Thymus (tissue), 11 donors: ENCODE data around the gene MROH2B. TPM values are rescaled to one million over a fixed set of nuclear protein-coding genes. Genes with fewer than 3 reads are reported as not detected.

ENCODE experiments used
- DNase-seq, 9 donors: peaks; one replicate each; pipeline ENCODE4 v3.0.0-alpha.2; 2013; ENCODE audit warnings: low spot score in 9 of 9, low read depth in 6 of 9, missing footprints in 1 of 9
- H3K27ac ChIP-seq, 2 donors: one replicate each; pipeline ENCODE4 v1.5.1; 2013; ENCODE audit warnings: control low read depth in 1 of 2, low read depth in 1 of 2, low read length in 1 of 2, mild to moderate bottlenecking in 1 of 2, moderate library complexity in 1 of 2
- H3K27me3 ChIP-seq, 2 donors: one replicate each; pipeline ENCODE4 v1.5.1; 2013; ENCODE audit warnings: low read length in 1 of 2; ENCODE audit not compliant: control insufficient read depth in 2 of 2, insufficient read depth in 1 of 2
- H3K36me3 ChIP-seq, 2 donors: one replicate each; pipeline ENCODE4 v1.5.1; 2013; ENCODE audit warnings: low read length in 1 of 2, mild to moderate bottlenecking in 1 of 2, moderate library complexity in 1 of 2; ENCODE audit not compliant: control insufficient read depth in 2 of 2, insufficient read depth in 2 of 2
- H3K4me1 ChIP-seq, 2 donors: one replicate each; pipeline ENCODE4 v1.5.1; 2013; ENCODE audit warnings: low read length in 2 of 2; ENCODE audit not compliant: control insufficient read depth in 2 of 2, insufficient read depth in 2 of 2
- H3K4me3 ChIP-seq, 2 donors: one replicate each; pipeline ENCODE4 v1.5.1; 2013; ENCODE audit warnings: low read length in 2 of 2, control low read depth in 1 of 2, mild to moderate bottlenecking in 1 of 2
- H3K9me3 ChIP-seq, 2 donors: one replicate each; pipeline ENCODE4 v1.5.1; 2013; ENCODE audit warnings: low read length in 1 of 2, mild to moderate bottlenecking in 1 of 2; ENCODE audit not compliant: control insufficient read depth in 2 of 2, insufficient read depth in 1 of 2
- WGBS: extraction: QIAGEN DNeasy Blood & Tissue Kit; methylation state at CpG from one replicate; pipeline ENCODE4 v1.1.7; 2013; 5-methylcytosine and 5-hydroxymethylcytosine counted together
- polyA plus RNA-seq: library from polyadenylated mRNA; stranded (reverse); fragments of 200-250 nt; gene quantifications from one replicate; pipeline ENCODE4 v1.2.3, GENCODE V29; 2013
- total RNA-seq: library from RNA; stranded (reverse); fragments of 120-200 nt; gene quantifications from one replicate; pipeline ENCODE4 v1.2.4, GENCODE V29; 2013
- donor health status: healthy.

MROH2B gene
- total and polyA plus RNA-seq, 2 donors: 0.05 to 0.09 TPM

DNA sequence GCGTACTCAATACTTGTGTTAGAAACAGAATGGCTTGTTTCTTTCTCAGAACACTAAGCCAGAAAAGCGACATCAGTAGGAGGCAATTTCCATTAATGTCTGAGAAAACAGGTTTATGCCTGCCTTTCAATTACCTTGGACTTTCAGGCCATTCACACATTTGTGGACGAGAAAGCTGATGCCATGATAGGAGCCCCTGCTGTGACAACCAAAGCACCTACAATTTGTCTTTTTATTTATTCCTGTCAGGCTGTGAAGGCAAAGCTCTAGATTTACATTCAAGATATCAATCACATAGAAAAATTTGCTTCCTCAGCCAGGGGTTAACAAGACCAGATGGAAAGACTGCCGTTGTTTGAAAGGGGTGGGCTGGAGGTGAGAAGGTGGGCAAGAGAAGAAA is 85.6 kb downstream of the MROH2B start:
- Histone ChIP-seq H3K9me3 (no peaks in the 10 kb centered on the region), H3K36me3 (no peaks in the 10 kb centered on the region), H3K27me3 (no peaks in the 10 kb centered on the region), H3K4me1 (no peaks in the 10 kb centered on the region), H3K4me3 (no peak overlapping the region), H3K27ac (no peak overlapping the region)
- no peak for DNase-seq
- 51% methylated on average over 4 of the region's 4 CpGs for WGBS

DNA sequence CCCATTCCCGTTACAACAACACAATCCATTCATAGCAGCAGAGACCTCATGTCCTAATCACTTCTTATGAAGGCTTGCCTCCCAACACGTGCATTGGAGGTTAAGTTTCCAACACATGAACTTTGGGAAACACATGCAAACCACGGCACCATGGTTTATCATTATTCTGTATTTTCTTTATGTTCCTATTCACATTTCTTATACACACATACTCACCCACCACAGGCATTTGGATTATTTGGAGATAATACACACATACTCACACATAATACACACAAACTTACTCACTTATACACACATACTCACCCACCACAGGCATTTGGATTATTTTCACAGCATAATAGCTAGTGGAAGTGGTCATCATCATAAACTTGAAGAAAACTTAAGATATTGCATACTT is 86.3 kb downstream of the MROH2B start:
- no peak for DNase-seq
- Histone ChIP-seq H3K27me3 (no peaks in the 10 kb centered on the region), H3K36me3 (no peaks in the 10 kb centered on the region), H3K4me1 (no peaks in the 10 kb centered on the region), H3K27ac (no peak overlapping the region), H3K9me3 (no peaks in the 10 kb centered on the region), H3K4me3 (no peak overlapping the region)
- WGBS: 94% methylated on average over 3 of the region's 3 CpGs

DNA sequence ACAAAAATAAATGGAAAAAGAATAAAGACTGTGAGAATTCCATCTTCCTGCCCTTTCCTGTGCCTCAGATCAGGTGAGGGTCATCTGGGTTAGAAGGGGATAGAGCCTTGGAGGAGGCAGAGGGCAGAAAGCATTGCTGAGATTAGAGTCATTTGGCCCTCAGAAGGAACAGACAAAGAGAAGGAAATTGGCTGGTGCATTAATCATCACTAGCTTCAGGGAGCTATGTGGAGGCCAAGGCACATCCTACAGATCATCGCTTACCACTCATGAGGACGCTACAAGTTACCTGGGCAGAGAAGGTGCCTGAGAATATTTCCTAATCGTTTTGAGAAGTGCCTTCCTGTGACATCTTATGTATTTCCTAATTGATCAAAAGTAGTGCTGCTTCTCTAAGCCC is 87.4 kb downstream of the MROH2B start:
- no peaks in the 10 kb centered on the region for H3K36me3 ChIP-seq
- H3K27ac ChIP-seq: no peak overlapping the region
- DNase-seq: no peak
- WGBS: 88% methylated on average over 3 of the region's 3 CpGs
- H3K9me3 ChIP-seq: no peaks in the 10 kb centered on the region
- no peaks in the 10 kb centered on the region for H3K27me3 ChIP-seq
- no peak overlapping the region for H3K4me3 ChIP-seq
- H3K4me1 ChIP-seq: no peaks in the 10 kb centered on the region

DNA sequence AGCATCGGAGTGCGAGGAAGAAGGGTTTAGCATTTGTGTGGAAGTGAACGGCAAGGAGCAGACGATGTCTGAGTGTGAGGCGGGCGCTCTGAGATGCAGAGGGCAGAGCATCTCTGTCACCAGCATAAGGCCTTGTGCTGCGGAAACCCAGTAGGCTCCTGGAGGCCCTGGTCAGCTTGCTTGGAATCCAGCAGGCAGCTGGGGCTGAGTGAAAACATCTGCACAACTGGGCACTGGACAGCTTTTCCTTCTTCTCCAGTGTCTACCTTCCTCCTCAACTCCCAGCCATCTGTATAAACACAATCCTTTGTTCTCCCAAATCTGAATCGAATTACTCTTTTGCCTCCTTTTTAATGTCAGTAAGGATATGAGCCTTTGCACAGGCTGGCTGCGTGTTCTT is 89.7 kb downstream of the MROH2B start:
- Histone ChIP-seq H3K4me3 (no peak overlapping the region), H3K27me3 (no peaks in the 10 kb centered on the region), H3K4me1 (no peaks in the 10 kb centered on the region), H3K36me3 (no peaks in the 10 kb centered on the region), H3K9me3 (no peaks in the 10 kb centered on the region), H3K27ac (no peak overlapping the region)
- WGBS: 94% methylated on average over 9 of the region's 9 CpGs
- no peak for DNase-seq

DNA sequence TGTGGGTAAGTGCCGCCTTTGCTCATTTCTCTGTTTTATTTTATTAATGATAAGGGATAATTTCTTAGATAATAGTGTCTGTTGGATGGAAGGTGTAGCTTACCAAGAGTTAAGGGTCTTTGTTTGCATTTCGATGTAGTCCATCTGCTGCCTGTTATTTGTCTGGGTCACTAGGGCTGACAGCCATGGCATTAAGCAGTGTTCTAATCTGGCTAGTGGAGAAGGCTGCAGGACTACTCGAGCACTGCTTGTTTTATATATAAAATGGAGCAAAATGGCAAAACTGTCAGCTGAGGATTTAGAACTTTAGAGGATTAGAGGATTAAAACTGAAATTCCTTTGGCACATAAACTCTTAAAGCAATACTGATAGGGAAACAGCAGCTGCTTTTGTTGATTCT is 94.3 kb downstream of the MROH2B start:
- Histone ChIP-seq H3K4me1 (no peaks in the 10 kb centered on the region), H3K4me3 (no peak overlapping the region), H3K27ac (no peak overlapping the region), H3K9me3 (no peaks in the 10 kb centered on the region), H3K27me3 (no peaks in the 10 kb centered on the region), H3K36me3 (no peaks in the 10 kb centered on the region)
- DNase-seq: no peak
- 81% methylated on average over 3 of the region's 3 CpGs for WGBS

DNA sequence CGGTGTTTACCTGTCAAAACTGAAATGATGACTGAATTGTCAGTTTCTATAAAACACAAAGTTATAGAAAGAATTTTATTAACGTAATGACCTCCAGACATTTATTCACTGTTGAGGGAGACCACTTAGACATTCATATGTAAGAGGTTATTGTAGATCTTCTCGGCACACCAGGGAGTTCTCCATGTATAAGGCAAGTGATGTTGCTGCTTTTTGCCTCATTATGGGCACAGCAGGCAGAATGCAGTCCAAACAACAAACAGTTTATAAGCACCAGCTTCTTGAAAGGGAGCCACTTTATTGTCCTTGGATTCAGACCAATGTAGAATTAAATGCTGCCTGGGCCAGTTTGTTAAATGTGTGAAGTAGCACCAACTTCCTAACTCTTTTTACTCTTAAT is 95.1 kb downstream of the MROH2B start:
- 82% methylated on average over 3 of the region's 3 CpGs for WGBS
- H3K4me3 ChIP-seq: no peak overlapping the region
- H3K4me1 ChIP-seq: no peaks in the 10 kb centered on the region
- no peaks in the 10 kb centered on the region for H3K27me3 ChIP-seq
- DNase-seq: no peak
- no peaks in the 10 kb centered on the region for H3K36me3 ChIP-seq
- no peak overlapping the region for H3K27ac ChIP-seq
- no peaks in the 10 kb centered on the region for H3K9me3 ChIP-seq

DNA sequence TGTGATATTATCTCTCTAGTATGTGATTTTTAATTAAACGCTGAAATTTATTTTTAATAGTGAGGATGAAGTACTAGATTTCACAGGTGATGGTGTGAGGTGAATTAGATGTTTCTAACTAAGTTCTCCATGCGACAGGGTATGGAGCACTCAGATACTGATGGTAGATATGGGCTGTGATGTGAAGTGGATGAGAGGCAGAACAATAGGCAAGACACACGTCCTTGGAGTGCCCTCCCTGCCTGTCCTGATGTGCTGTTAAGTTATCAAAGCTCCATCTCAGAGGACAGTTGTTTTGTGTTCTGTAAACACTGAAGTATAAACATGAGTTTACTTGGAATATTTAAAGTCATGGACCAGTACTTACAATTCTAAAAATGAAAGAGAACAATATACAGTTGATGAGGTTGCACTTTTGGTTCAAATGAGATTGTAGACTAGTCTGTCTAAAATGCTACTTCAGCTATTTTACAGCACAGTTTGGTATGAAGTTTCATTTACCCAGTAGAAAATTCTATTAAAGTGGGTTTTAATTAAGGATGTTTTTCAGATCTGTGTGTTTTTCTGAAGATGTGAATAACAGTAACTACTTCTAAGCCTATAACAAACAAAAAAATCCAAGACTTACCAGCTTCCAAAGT is 97.7 kb downstream of the MROH2B start:
- Histone ChIP-seq H3K4me1 (no peaks in the 10 kb centered on the region), H3K4me3 (no peak overlapping the region), H3K27me3 (no peaks in the 10 kb centered on the region), H3K9me3 (no peaks in the 10 kb centered on the region), H3K36me3 (no peaks in the 10 kb centered on the region), H3K27ac (no peak overlapping the region)
- WGBS: 80% methylated on average over 3 of the region's 3 CpGs
- DNase-seq: no peak

DNA sequence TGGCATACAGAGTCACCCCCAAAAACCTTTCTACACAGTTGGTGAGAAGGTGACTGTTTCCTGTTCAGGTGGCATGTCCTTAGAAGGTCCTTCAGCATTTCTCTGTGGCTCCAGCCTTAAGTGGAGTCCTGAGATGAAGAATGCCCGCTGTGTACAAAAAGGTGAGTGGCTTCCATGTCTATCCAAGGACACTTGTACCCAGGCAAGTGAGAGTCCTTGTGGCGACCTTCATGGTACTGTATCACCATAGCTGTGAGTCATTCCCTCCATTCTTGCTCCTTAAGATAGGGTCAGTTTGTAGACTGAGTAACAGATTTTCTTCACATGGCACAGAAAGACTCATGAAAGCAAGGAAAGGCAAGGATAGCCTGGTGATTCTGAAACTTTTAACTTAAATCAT is 98.7 kb downstream of the MROH2B start:
- Histone ChIP-seq H3K36me3 (no peaks in the 10 kb centered on the region), H3K9me3 (no peaks in the 10 kb centered on the region), H3K4me3 (no peak overlapping the region), H3K27ac (no peak overlapping the region), H3K27me3 (no peaks in the 10 kb centered on the region), H3K4me1 (no peaks in the 10 kb centered on the region)
- DNase-seq: no peak
- 93% methylated on average over 2 of the region's 2 CpGs for WGBS

DNA sequence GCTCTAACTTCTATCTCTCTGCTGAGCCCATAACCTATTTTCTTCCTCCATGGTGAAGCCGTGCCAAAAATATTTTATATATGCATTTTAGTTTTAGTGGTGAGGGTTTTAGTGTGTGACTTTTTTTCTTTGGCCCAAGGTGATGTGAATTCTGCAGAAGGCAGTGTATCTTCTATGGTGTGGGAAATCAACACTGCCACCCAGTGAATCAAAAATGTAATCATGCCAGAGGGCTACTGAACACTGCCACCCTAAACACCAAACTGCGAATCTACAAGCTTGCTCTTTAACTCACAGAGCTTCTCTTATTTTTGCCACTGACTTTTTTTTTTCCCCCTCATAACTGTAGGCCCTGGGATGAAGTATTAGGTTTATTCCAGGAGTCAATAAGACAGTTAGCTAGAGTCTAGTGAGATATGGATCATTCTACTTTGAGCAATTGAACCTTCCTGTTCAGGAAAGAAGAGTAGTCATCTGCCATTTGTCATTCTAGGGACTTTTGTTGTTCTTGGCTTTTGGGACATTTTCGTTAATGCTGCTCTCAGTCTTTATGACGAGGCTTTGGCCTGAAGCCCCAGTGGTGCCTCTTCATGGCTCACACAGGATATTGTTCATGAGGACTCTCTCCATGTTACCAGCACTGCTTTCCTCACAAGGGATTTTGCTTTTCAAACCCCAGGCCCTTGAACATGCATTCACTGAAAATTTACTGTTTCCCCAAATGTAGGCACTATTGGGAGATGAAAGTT is 108.8 kb downstream of the MROH2B start:
- no peaks in the 10 kb centered on the region for H3K36me3 ChIP-seq
- no peaks in the 10 kb centered on the region for H3K27me3 ChIP-seq
- DNase-seq: no peak
- no peak overlapping the region for H3K27ac ChIP-seq
- H3K4me1 ChIP-seq: no peaks in the 10 kb centered on the region
- no peak overlapping the region for H3K4me3 ChIP-seq
- H3K9me3 ChIP-seq: no peaks in the 10 kb centered on the region
- WGBS: 95% methylated on average over 4 of the region's 4 CpGs
